Right atrium auricular region (tissue), 2 donors: ENCODE measurements around the gene SPINK8. TPM values are rescaled to one million over a fixed set of nuclear protein-coding genes. Genes with fewer than 3 reads are reported as not detected.

ENCODE experiments used
- DNase-seq: peaks from one replicate; pipeline ENCODE4 v3.0.0-alpha.2; 2019; ENCODE audit warnings: low spot score
- H3K27ac ChIP-seq, 2 donors: fragments of 200-600 bp; sonication (generic); 1 replicate in 1 of 2; 2 replicates in 1 of 2; pipeline ENCODE4 v1.5.1; 2016 to 2019
- H3K27me3 ChIP-seq, 2 donors: fragments of 200-600 bp; sonication (generic); one replicate each; pipeline versions ENCODE4 v1.5.1 to v1.6.0; 2017 to 2019
- H3K36me3 ChIP-seq: fragments of 200-600 bp; sonication (generic); one replicate; pipeline ENCODE4 v1.5.1; 2016
- H3K4me1 ChIP-seq, 2 donors: fragments of 200-600 bp; sonication (generic); one replicate each; pipeline versions ENCODE4 v1.5.1 to v1.6.0; 2017 to 2019
- H3K4me3 ChIP-seq, 2 donors: fragments of 200-600 bp; sonication (generic); 1 replicate in 1 of 2; 2 replicates in 1 of 2; pipeline ENCODE4 v1.5.1; 2017 to 2019; ENCODE audit warnings: mild to moderate bottlenecking in 1 of 2, moderate library complexity in 1 of 2
- H3K9me3 ChIP-seq, 2 donors: fragments of 200-600 bp; sonication (generic); one replicate each; pipeline ENCODE4 v1.5.1; 2019
- total RNA-seq, 2 donors: library from RNA; depleted of rRNA; stranded (reverse); fragments of >200 nt; gene quantifications; one replicate each; pipeline ENCODE4 v1.1.0, GENCODE V29; 2016
- TF ChIP-seq, protein P1 (sequence below), 2 donors: fragments of 200-600 bp; sonication (generic); IDR thresholded peaks; one replicate each; pipeline ENCODE4 v1.5.1; 2019; ENCODE audit warnings: antibody characterized with exemption in 2 of 2

Gene SPINK8
- total RNA-seq, 2 donors from 2014 or later, result not detected

DNA sequence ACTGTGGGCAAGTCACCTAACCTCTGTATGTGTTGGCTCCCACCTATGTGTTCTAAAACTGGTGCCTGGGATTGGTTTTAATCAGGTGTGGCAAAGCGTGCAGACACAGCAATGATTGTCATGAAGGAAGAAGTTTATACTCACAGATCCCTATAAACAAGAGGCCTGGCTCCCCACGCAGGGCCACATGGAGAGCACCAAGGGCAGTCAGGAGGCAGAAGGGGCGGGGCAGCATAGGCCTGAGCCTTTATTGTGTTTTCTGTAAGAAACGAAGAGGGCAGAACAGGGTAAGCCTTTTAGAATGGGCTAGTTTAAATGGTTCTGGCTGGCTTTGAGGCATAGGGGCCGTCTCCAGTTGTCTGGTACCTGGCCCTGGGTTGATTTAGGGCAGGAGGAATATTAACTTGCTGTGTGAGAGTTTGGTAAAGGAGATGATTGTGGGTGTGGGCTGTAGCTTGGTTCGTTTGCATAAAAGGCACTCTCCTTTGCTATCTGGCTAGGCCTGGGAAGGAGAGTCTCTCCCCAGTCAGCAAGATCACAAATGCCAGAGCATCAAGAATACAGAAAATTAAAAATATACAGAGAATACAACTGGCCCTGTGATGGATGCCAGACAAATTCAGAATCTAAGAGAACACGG, 36.4 kb upstream of the SPINK8 start:
- TF ChIP-seq, protein P1, sequence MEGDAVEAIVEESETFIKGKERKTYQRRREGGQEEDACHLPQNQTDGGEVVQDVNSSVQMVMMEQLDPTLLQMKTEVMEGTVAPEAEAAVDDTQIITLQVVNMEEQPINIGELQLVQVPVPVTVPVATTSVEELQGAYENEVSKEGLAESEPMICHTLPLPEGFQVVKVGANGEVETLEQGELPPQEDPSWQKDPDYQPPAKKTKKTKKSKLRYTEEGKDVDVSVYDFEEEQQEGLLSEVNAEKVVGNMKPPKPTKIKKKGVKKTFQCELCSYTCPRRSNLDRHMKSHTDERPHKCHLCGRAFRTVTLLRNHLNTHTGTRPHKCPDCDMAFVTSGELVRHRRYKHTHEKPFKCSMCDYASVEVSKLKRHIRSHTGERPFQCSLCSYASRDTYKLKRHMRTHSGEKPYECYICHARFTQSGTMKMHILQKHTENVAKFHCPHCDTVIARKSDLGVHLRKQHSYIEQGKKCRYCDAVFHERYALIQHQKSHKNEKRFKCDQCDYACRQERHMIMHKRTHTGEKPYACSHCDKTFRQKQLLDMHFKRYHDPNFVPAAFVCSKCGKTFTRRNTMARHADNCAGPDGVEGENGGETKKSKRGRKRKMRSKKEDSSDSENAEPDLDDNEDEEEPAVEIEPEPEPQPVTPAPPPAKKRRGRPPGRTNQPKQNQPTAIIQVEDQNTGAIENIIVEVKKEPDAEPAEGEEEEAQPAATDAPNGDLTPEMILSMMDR (IDR thresholded peaks at IDR 0.05), result no peak
- no peaks in the 10 kb centered on the region for H3K27me3 ChIP-seq
- DNase-seq, result no peak
- no peak overlapping the region for H3K27ac ChIP-seq
- H3K4me1 ChIP-seq, result peaks cover 0 to 6% of the 10 kb centered on the region in 2 donors
- H3K4me3 ChIP-seq, result no peak overlapping the region
- H3K9me3 ChIP-seq, result no peaks in the 10 kb centered on the region
- H3K36me3 ChIP-seq, result no peaks in the 10 kb centered on the region

DNA sequence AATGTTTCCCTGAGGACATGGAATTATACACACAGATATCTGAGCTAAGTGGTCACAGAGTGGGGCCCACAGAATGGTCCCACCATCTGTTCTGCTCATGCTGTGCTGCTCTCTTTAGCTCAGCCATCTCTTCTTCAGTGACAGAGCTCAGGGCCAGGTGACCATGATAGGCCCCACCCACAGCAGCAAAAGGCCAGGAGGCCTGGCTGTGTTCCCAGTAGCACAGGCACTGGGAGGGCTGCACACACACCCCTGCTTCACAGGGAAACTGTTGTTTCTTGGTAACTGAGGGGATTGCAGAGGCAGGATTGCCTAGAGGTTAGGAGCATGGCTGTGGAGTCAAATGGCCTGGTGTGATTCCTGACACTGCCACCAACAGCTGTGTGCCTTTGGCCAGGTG, 33.7 kb upstream of the SPINK8 start:
- no peak for DNase-seq
- Histone ChIP-seq H3K4me3 (no peak overlapping the region), H3K27ac (no peak overlapping the region), H3K9me3 (peaks cover 0 to 2% of the 10 kb centered on the region in 2 donors), H3K27me3 (no peaks in the 10 kb centered on the region), H3K4me1 (no peaks in the 10 kb centered on the region), H3K36me3 (no peaks in the 10 kb centered on the region)
- TF ChIP-seq, protein P1 (IDR thresholded peaks at IDR 0.05), result no peak

DNA sequence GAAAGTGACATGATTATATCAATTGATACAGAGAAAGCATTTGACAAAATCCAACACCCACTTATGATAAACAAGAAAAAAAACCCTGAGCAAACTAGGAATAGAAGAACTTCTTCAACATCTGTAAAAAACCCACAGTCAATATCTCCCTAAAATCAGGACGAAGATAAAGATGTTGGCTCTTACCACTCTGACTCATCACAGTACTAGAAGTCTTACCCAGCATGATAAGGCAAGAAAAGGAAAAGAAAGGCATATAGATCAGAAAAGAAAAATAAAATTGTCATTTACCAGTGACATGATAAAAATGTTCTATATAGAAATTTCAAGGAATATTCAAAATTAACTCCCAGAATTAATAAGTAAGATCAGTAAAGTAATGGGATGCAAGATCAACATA, 31.4 kb upstream of the SPINK8 start:
- H3K36me3 ChIP-seq, result no peaks in the 10 kb centered on the region
- H3K4me3 ChIP-seq, result no peak overlapping the region
- TF ChIP-seq, protein P1 (IDR thresholded peaks at IDR 0.05), result no peak
- peaks cover 0 to 7% of the 10 kb centered on the region in 2 donors for H3K9me3 ChIP-seq
- DNase-seq, result no peak
- H3K27me3 ChIP-seq, result no peaks in the 10 kb centered on the region
- H3K4me1 ChIP-seq, result no peaks in the 10 kb centered on the region
- H3K27ac ChIP-seq, result no peak overlapping the region

DNA sequence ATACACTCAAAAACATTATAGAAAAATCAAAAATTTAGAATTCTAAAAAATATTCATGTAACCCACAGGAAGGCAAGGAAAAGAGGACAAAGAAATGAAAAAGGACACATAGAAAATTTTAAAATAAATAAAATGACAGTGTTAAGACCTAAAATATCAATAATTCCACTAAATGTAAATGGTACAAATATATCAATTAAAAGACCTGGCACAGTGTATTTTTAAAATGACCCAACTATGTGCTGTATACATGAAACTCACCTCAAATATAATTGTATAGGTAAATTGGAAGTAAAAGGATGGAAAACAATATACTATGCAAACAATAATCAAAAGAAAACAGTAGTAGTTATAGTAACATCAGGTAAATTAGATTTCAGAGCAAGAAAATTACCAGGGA, 28.5 kb upstream of the SPINK8 start:
- Histone ChIP-seq H3K4me3 (no peak overlapping the region), H3K27ac (no peak overlapping the region), H3K36me3 (no peaks in the 10 kb centered on the region), H3K9me3 (peaks cover 0 to 7% of the 10 kb centered on the region in 2 donors), H3K4me1 (no peaks in the 10 kb centered on the region), H3K27me3 (no peaks in the 10 kb centered on the region)
- DNase-seq, result no peak
- TF ChIP-seq, protein P1 (IDR thresholded peaks at IDR 0.05), result no peak

DNA sequence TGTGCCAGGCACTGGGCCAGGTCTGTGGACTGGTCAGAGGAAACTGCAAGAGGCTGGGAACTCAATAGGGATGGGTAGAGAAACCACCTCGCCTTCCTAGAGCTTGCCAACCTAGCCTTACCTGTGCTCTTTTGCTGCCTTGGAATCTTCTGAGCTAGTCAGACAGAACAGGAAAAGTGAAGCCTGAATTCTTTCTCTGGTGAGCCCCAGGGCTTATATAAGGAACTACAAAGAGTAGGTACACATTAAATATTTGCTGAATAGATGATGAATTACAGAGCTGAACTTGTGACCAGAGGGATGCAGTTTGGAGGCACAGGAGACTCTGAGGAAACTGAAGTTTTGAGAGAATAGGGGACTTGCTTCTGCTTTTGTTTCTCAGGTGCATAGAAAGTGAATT, 23.0 kb upstream of the SPINK8 start:
- no peak overlapping the region for H3K4me3 ChIP-seq
- no peaks in the 10 kb centered on the region for H3K36me3 ChIP-seq
- no peaks in the 10 kb centered on the region for H3K9me3 ChIP-seq
- TF ChIP-seq, protein P1 (IDR thresholded peaks at IDR 0.05), result no peak
- DNase-seq, result no peak
- H3K27me3 ChIP-seq, result no peaks in the 10 kb centered on the region
- no peak overlapping the region for H3K27ac ChIP-seq
- H3K4me1 ChIP-seq, result no peaks in the 10 kb centered on the region

DNA sequence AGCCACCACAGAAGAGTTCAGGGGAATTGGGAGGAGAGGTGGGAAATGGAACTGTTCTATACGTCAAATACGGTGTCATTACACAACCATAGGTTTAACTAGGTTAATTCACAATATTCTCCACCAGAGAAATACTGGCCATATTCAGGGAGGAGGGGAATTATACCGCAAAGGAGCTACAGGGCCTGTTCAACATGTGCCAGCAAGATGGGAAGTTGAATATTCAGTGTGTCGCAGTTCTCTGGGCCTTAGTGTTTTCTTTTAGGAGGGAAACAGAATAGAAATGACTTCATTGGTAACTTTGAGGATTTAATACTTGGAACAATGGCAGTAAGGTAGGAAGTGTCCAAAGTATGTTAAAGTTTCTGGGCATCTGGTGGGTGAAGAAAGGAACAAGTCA, 20.5 kb upstream of the SPINK8 start:
- no peaks in the 10 kb centered on the region for H3K36me3 ChIP-seq
- no peaks in the 10 kb centered on the region for H3K27me3 ChIP-seq
- no peaks in the 10 kb centered on the region for H3K4me1 ChIP-seq
- no peak overlapping the region for H3K4me3 ChIP-seq
- TF ChIP-seq, protein P1 (IDR thresholded peaks at IDR 0.05), result no peak
- DNase-seq, result no peak
- no peak overlapping the region for H3K27ac ChIP-seq
- no peaks in the 10 kb centered on the region for H3K9me3 ChIP-seq
